ENCODE data around the gene ESRP2. TPM values are rescaled to one million over a fixed set of nuclear protein-coding genes. Genes with fewer than 3 reads are reported as not detected.

The ESRP2 gene
- total RNA-seq, 1 donor from 2014 or later: not detected

DNA sequence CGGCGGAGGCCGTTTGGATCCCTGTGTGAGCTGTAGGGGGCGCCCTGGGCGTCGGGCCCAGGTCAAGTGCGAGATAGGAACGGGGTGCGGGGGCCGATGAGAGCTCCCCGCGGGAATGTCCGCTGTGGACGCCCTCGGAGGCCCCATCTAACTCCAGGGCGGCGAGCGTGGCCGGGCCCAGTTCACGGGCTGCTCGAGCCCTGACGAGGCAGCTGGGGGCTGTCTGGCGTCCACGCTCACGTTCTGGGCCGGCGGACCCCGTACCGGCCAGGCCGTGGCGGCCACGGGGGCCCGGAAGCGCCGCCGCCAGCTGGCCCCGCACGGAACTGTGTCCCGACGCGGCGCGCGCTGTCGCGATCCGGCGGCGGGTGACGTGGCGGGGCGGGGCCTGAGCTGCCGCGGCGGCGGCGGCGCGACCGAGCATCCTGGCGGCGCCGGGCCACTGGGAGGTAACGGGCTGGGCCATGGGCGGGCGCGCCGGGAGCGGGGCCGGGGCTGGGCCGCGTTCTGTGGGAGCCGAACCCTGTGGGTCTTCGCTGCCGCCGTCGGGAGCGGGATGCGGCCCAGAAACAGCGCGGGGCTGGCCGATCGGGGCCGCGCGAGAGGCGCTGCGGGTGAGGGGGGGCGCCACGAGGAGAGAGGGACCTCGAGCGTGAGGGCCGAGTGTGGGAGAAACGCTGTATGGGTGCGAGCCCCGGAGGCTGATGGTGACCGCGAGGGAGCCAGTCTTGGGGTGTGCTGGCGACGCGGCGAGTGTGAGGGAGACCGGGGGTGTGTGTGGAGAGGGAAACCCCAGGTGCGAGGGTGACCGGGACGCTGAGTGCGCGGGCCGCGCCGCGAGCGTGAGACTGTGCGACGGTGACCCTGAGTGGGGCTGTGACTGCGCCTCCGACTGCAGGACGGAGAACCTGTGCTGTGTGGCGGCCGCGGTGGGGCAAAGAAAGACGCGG lies 28.5 kb upstream of the ESRP2 start, which contains the start of gene SLC7A6:
TSS of gene SLC7A6 (plus strand) at position 399 of the 950 bp plus-strand sequence. CDS start 10,201 bp downstream, outside the sequence.
- FAIRE-seq (no peak), DNase-seq (ENCODE audit: low spot score in 2 of 2) (peak; percentile 89 to 90)

DNA sequence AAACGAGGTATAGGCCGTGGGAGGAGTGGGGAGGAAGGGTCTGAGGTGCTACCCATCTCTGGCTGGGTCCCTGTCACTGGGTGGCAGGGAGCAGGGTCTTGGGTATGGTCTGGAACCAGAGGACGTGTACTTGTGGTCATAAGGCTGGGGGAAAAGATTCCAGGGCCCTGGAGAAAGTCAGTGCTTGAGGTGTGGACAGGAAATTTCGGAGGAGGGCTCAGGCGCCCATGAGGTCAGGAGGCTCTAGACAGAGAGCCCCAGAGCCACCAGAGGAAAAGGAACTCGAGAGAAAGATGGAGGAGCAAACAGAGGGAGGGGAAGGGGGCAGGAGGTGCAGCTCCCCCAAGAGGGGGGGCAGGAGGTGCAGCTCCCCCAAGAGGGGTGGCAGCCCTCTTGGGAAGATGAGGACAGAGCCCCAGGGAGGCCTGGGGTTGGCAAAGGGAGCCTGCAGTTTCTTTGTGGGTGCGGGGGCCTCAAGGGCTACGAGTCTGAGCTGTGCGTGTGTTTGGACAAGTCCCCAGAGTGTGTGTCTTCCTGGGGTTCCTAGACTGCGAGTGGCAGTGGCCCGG lies 27.7 kb upstream of the ESRP2 start:
- FAIRE-seq (no peak), DNase-seq (ENCODE audit: low spot score in 2 of 2) (no peak)

DNA sequence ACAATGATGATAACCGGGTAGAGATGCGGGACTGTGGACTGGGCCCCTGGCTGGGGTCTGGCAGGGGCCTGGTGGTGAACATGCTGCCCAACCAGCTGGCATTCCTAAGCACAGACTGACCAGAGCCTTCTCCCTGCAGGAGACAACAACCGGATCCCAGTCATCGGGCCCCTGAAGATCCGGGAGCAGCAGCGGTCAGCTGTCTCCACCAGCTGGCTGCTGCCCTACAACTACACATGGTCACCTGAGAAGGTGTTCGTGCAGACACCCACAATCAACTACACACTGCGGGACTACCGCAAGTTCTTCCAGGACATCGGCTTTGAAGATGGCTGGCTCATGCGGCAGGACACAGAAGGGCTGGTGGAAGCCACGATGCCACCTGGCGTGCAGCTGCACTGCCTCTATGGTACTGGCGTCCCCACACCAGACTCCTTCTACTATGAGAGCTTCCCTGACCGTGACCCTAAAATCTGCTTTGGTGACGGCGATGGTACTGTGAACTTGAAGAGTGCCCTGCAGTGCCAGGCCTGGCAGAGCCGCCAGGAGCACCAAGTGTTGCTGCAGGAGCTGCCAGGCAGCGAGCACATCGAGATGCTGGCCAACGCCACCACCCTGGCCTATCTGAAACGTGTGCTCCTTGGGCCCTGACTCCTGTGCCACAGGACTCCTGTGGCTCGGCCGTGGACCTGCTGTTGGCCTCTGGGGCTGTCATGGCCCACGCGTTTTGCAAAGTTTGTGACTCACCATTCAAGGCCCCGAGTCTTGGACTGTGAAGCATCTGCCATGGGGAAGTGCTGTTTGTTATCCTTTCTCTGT lies 23.3 kb upstream of the ESRP2 start:
- FAIRE-seq: no peak
- no peak for DNase-seq (ENCODE audit: low spot score in 2 of 2)

DNA sequence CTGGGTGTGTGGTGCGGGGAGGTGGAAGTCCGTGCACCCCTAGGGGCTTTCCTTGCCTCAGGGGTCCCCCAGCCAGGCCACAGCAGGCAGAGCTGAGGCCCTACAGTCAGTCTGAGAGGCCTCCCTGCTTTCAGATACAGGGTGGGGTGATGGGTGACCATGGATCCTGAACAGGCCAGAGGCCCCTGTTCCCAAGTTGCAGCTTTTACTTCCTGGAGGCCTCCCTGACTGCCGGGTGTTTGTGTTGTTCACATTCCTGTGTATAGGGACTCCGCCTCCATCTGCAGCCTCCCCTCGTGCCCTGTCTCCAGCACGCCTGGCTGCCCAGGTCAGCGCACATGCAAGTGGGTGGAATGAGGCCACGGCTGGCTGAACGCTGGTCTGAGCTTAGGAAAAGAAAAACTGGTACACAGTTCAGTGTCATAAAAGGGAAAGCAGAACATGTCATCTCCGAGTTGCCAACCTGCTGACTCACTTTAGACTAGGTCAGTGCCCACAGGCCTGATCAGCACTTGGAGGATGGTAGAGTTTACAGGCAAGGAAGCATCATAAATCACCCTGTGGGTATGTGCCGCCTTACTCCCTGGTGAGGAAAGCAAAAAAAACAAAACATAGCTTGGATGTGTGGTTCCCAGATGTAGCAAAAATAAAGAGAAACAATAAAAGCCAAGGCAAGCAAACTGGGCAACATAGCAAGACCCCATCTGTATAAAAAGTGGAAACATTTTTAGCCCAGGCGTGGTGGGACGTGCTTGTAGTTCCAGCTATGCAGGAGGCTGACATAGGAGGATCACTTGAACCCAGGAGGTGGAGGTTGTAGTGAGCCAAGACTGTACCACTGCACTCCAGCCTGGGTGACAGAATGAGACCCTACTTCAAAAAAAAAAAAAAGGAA lies 22.2 kb upstream of the ESRP2 start:
- DNase-seq (ENCODE audit: low spot score in 2 of 2) (no peak), FAIRE-seq (no peak)

DNA sequence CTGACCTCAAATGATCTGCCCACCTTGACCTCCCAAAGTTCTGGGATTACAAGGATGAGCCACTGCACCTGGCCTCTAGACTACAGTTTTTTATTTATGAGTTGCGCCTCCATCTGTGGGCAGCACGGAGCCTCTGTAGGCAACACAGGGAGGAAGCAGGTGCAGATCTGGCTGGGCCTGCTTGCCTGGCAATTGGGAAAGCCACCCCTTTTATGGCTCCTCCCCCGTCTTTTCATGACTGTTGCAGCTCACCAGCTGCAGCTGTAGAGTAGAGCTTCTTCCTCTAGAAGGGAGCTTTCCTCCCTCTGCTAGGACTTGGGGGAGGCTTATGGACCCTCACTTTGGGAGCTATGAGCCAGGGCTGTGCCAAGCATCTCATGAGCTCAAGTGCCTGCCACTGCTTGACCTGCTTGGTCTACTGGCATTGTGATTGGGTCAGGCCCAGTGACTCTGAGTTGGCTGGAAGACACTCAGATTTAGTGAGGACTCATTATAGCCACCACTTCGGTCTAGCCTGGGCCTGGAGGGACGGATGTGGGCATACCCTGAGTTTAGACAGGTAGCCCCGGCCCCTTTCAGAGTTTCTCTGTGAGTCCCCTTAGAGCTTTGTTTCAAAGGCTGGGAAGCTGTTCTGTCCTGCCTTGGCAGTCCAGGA lies 21.5 kb upstream of the ESRP2 start:
- FAIRE-seq (no peak), DNase-seq (ENCODE audit: low spot score in 2 of 2) (no peak)

DNA sequence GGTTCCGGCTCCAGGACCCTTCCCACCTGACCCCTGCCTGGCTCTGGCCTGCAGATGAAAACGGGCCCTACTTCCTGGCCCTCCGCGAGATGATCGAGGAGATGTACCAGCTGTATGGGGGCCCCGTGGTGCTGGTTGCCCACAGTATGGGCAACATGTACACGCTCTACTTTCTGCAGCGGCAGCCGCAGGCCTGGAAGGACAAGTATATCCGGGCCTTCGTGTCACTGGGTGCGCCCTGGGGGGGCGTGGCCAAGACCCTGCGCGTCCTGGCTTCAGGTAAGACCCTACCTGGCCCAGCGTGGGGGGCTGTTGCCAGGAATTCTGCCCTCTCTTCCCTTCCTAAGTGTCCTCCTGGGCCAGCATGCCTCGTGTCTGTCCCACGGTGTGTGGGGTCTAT lies 19.8 kb upstream of the ESRP2 start:
- FAIRE-seq (no peak), DNase-seq (ENCODE audit: low spot score in 2 of 2) (no peak)

DNA sequence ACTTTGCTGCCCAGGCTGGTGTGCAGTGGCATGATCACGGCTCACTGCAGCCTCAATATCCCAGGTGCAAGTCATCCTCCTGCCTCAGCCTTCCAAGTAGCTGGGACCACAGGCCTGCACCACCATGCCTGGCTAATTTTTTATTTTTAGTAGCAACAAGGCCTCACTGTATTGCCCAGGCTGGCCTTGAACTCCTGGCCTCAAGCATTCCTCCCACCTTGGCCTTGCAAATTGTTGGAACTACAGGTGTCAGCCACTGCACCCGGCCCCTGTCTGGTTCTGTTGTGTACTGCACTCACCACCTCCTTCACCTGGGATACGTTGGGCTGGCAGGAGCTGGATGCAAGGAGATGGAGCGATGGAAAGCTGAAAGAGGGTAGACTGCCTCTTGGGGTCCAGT lies 17.8 kb upstream of the ESRP2 start:
- FAIRE-seq (no peak), DNase-seq (ENCODE audit: low spot score in 2 of 2) (no peak)

DNA sequence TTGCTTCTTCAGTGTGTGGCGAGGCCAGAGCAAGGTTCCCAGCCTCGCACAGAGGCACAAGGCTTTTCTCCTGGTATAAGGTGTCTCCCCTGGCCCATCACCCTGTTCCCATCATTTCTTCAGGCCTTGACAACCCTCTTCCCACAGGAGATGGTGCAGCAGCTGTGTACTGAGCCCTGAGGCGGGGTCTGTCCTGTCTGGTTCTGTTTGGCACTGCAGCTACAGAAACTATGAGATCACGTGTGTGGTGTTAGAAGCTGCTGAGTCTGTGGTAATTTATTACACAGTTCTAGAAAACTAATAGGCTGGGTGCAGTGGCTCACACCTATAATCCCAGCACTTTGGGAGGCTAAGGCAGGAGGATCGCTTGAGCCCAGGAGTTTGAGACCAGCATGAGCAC lies 16.5 kb upstream of the ESRP2 start:
- FAIRE-seq: no peak
- DNase-seq (ENCODE audit: low spot score in 2 of 2): no peak

DNA sequence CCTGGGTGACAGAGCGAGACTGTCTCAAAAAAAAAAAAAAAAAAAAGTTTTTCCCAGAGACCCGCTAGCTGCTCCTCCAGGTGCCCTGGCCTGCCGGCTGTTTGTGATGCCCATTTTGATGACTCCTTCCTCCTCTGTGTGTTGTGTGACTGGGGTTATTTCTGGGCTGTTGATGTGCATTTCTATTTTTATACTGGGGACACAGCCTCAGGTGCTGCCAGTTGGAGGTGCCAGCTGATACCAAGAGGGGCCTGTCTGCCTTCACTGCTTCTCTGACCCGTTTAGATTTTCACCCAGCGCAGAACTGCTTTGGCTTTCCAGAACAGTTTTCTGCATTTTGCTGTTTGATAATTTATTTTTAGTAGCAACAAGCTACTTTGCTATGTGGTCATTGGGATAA lies 15.9 kb upstream of the ESRP2 start:
- no peak for DNase-seq (ENCODE audit: low spot score in 2 of 2)
- no peak for FAIRE-seq

DNA sequence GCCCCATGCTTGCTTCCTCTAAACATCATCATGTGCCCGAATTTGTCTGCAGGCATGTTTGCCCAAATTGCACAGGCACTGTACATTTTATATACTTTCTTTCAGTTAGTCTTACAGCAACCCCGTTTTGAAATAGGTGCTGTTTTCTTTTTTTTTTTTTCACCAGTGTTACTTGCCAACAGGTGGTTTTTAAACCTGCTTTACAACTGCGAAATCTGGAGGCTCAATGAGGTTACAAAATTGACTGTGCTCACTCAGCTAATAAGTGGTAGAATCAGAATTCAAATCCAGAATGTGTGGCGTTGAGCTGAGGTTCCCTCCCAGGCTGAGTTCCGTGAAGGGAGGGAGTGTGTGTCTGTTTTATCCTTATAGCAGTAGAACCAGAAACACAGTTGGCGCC lies 15.0 kb upstream of the ESRP2 start:
- FAIRE-seq: no peak

DNA sequence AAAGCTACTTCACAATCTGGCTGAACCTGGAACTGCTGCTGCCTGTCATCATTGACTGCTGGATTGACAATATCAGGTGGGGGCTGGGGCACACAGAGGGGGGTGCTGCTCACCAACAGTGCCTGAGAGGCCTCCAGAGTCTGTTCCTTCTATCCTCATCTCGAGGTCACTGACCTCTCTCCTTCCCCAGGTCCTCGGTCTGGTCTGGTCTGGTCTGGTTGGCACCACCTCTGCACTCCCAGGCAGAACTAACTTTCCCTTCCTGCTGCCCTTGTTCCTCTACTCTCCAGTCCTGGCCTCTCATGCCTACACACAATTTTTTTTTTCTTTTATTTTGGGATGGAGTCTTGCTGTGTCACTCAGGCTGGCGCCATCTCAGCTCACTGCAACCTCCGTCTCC lies 13.4 kb upstream of the ESRP2 start:
- DNase-seq (ENCODE audit: low spot score in 2 of 2): no peak
- no peak for FAIRE-seq

More for the DNA sequence above, 15.0 kb upstream of the ESRP2 start:
- DNase-seq (ENCODE audit: low spot score in 2 of 2): no peak

DNA sequence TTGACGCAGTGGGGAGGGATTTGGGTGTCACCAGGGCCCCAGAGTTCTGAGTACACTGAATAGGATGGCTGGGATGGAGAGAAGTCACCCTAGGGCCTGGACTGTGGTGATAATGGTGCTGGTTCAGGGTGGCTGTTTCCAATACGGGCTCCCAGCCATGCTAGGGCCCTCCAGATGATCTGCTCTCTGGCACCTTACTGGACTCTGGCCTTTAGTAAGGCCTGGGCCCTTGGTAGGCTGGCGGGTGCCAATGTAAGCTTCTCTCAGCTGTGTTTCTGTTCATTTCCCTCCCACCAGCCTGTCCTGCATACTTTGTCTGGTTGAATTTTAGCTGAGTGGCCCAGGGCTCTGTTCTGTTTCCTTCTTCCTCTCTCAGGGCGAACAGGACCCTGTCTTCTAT lies 12.0 kb upstream of the ESRP2 start:
- FAIRE-seq (no peak), DNase-seq (ENCODE audit: low spot score in 2 of 2) (no peak)

DNA sequence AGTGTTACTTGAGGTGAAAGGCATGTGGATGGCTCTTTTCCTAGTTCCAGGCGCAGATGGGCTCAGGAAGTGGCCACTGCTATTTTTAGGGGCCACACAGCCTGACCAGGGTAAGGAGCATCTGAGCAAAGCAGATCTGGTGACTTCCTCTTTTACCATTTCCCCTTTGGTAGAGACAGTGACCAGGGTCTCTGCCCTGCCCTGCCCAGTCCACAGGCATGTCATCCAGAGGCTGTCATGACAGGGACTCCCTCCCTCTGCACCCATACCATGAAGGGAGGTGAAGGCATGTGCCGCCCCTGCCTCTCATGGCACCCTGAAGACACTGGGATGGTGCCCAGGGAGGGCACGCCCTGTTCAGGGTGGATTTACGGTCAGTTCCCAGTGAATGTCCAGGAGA lies 11.5 kb upstream of the ESRP2 start:
- DNase-seq (ENCODE audit: low spot score in 2 of 2) (no peak), FAIRE-seq (no peak)

DNA sequence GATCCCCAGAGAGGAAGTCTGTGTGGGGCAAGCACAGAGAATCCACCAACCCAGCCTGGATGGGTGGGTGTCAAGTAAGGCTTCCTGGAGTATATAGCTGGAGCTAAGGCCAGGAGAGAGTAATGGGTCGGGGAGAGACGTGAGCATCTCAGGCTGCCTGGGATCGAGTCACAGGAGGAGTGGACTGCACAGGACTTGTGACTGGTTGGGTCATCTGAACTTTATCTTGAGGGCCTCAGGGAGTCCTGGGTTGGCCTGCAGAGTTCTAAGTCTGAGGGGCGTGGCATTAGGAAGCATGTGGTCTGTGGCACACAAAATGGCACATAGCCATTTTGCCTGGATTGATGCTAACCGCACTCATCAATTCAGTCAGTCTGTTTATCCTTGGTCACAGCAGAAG lies 10.7 kb upstream of the ESRP2 start:
- DNase-seq (ENCODE audit: low spot score in 2 of 2): no peak
- no peak for FAIRE-seq

DNA sequence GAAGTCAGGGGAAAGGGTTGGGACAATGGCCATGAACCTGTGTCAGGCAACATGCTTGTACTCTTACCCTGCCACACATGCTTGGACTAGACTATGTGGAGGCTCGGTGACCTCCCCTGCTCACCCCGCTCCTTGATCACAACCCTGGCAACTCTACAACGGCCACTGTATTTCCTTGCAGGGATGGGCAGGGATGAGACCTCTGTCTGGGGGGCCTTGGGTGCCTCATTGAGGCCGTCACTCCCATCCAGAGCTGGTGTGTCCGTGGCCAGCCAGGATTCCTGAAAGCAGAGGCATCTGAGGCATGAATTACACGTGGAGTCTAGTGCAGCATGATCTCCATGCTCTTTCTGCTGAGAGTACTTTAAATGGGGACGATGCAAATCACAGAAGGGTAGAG lies 10.2 kb upstream of the ESRP2 start:
- DNase-seq (ENCODE audit: low spot score in 2 of 2) (no peak), FAIRE-seq (no peak)

DNA sequence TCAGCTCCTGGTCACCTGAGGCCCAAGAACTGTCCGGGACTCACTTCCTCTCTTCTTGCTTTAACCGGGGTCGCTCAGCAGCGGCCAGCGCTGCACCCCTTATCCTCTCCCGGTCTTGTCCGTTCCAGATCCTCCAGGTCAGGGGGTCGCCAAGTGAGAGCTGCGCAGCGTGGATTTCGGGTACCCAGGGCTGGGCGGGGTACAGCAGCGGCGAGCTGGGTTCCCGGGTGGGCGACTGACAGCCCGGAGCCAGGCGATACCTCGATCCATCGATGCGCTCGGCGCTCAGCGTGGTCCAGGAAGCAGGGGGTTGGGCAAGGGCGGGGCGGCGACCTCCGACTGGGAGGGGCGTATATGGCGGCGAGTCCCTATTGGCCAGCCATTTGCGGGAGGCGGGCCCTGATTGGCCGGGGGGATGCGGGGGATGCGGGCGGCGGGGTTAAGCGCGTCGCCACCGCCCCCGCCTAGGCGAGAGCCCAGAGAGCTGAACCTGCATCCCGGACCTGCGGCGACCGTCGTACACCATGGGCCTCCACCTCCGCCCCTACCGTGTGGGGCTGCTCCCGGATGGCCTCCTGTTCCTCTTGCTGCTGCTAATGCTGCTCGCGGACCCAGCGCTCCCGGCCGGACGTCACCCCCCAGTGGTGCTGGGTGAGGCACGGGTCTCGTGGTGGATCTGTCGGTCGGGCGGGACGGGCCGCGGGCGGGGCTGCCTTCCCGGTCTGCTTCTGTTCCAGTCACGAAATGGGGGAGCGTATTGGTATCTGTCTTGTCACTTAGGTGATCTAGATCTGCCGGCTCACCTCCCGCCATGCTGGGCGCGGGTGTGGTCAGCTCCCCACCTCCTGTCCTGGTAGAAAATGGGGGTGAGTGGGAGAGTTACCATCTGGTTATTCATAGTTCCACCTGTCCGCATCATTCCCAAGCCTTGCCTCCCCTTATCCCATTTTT lies 9.3 kb upstream of the ESRP2 start, which contains the start of gene PLA2G15:
TSS of gene PLA2G15 (plus strand) at position 471 of the 951 bp plus-strand sequence. CDS start at position 525, 54 bp downstream.
- FAIRE-seq (no peak), DNase-seq (ENCODE audit: low spot score in 2 of 2) (peak; percentile 95 to 98)

DNA sequence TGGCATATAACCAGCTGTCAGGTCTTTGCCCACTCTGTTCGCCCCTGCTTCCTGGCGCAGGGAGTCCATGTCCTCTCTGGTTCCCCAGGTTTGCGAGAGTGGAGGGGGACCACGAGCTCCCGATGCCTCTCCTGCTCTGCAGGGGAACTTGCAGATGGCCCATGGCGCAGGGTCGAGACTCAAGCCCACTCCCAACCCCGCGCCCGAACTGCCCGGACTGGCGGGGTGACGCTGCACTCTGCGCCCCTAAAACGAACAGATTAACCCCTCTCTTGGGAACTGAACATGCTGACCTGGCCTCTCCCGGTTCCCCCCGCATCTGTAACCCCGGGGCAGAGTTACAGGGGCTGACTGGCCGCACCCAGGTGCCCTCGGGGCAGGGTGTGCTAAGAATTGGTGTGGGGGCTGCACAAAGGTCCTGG lies 8.6 kb upstream of the ESRP2 start:
- FAIRE-seq (no peak), DNase-seq (ENCODE audit: low spot score in 2 of 2) (no peak)

Measured in frontal cortex (tissue), 4 donors.